Measurements from ENCODE around the gene CRADD. TPM values are rescaled to one million over a fixed set of nuclear protein-coding genes. Genes with fewer than 3 reads are reported as not detected.

CRADD gene
- total RNA-seq, 1 experiment from 2014 or later = 7.6 TPM

- H3K4me1 ChIP-seq = no peaks in the 10 kb centered on the region
- no peaks in the 10 kb centered on the region for H3K36me3 ChIP-seq
- no peak overlapping the region for H3K4me3 ChIP-seq
- no peaks in the 10 kb centered on the region for H3K9me3 ChIP-seq (replicated peaks)
- DNase-seq = no peak
- H3K27ac ChIP-seq = no peak overlapping the region
- no peaks in the 10 kb centered on the region for H3K27me3 ChIP-seq
Measured at GRCh38 chr12:93902736-93903562, 225.8 kb downstream of the CRADD start.

GRCh38 chr12:93904124-93904523 lies 226.9 kb downstream of the CRADD start:
- Histone ChIP-seq H3K4me3 (no peak overlapping the region), H3K36me3 (no peaks in the 10 kb centered on the region), H3K9me3 (replicated peaks) (no peaks in the 10 kb centered on the region), H3K27me3 (no peaks in the 10 kb centered on the region), H3K4me1 (no peaks in the 10 kb centered on the region), H3K27ac (no peak overlapping the region)
- DNase-seq = no peak

- DNase-seq = no peak
- H3K4me3 ChIP-seq = no peak overlapping the region
- H3K36me3 ChIP-seq = no peaks in the 10 kb centered on the region
- H3K27me3 ChIP-seq = no peaks in the 10 kb centered on the region
- no peaks in the 10 kb centered on the region for H3K4me1 ChIP-seq
- no peak overlapping the region for H3K27ac ChIP-seq
- no peaks in the 10 kb centered on the region for H3K9me3 ChIP-seq (replicated peaks)
Measured at GRCh38 chr12:93908264-93908663, 231.1 kb downstream of the CRADD start.

GRCh38 chr12:93908846-93909567 lies 231.8 kb downstream of the CRADD start:
- no peaks in the 10 kb centered on the region for H3K4me1 ChIP-seq
- no peaks in the 10 kb centered on the region for H3K27me3 ChIP-seq
- H3K4me3 ChIP-seq = no peak overlapping the region
- DNase-seq = no peak
- H3K27ac ChIP-seq = no peak overlapping the region
- no peaks in the 10 kb centered on the region for H3K9me3 ChIP-seq (replicated peaks)
- no peaks in the 10 kb centered on the region for H3K36me3 ChIP-seq

- Histone ChIP-seq H3K9me3 (replicated peaks) (no peaks in the 10 kb centered on the region), H3K4me1 (no peaks in the 10 kb centered on the region), H3K27me3 (no peaks in the 10 kb centered on the region), H3K4me3 (no peak overlapping the region), H3K27ac (no peak overlapping the region), H3K36me3 (no peaks in the 10 kb centered on the region)
- no peak for DNase-seq
Measured at GRCh38 chr12:93911396-93911795, 234.2 kb downstream of the CRADD start.

- H3K36me3 ChIP-seq = no peaks in the 10 kb centered on the region
- DNase-seq = no peak
Measured at GRCh38 chr12:93912086-93912733, 235.0 kb downstream of the CRADD start.

GRCh38 chr12:93913845-93914244 lies 236.7 kb downstream of the CRADD start:
- Histone ChIP-seq H3K9me3 (replicated peaks) (no peaks in the 10 kb centered on the region), H3K4me1 (no peaks in the 10 kb centered on the region), H3K27ac (no peak overlapping the region), H3K36me3 (no peaks in the 10 kb centered on the region), H3K27me3 (no peaks in the 10 kb centered on the region), H3K4me3 (no peak overlapping the region)
- no peak for DNase-seq

More at GRCh38 chr12:93912086-93912733, 235.0 kb downstream of the CRADD start:
- Histone ChIP-seq H3K4me1 (no peaks in the 10 kb centered on the region), H3K27me3 (no peaks in the 10 kb centered on the region), H3K4me3 (no peak overlapping the region), H3K27ac (no peak overlapping the region), H3K9me3 (replicated peaks) (no peaks in the 10 kb centered on the region)

- Histone ChIP-seq H3K9me3 (replicated peaks) (no peaks in the 10 kb centered on the region), H3K4me1 (no peaks in the 10 kb centered on the region), H3K27me3 (no peaks in the 10 kb centered on the region), H3K4me3 (no peak overlapping the region), H3K36me3 (no peaks in the 10 kb centered on the region), H3K27ac (no peak overlapping the region)
- DNase-seq = no peak
Measured at GRCh38 chr12:93914281-93914680, 237.1 kb downstream of the CRADD start.

- Histone ChIP-seq H3K27ac (no peak overlapping the region), H3K27me3 (no peaks in the 10 kb centered on the region)
- DNase-seq = no peak
Measured at GRCh38 chr12:93915411-93915810, 238.2 kb downstream of the CRADD start.

GRCh38 chr12:93916402-93916801 lies 239.2 kb downstream of the CRADD start:
- no peaks in the 10 kb centered on the region for H3K27me3 ChIP-seq
- DNase-seq = no peak
- H3K4me3 ChIP-seq = no peak overlapping the region
- H3K36me3 ChIP-seq = no peaks in the 10 kb centered on the region
- H3K27ac ChIP-seq = no peak overlapping the region
- no peaks in the 10 kb centered on the region for H3K9me3 ChIP-seq (replicated peaks)
- no peaks in the 10 kb centered on the region for H3K4me1 ChIP-seq

More at GRCh38 chr12:93915411-93915810, 238.2 kb downstream of the CRADD start:
- Histone ChIP-seq H3K4me3 (no peak overlapping the region), H3K4me1 (no peaks in the 10 kb centered on the region), H3K9me3 (replicated peaks) (no peaks in the 10 kb centered on the region), H3K36me3 (no peaks in the 10 kb centered on the region)

- Histone ChIP-seq H3K9me3 (replicated peaks) (no peaks in the 10 kb centered on the region), H3K36me3 (no peaks in the 10 kb centered on the region), H3K27me3 (no peaks in the 10 kb centered on the region), H3K4me1 (no peaks in the 10 kb centered on the region), H3K4me3 (no peak overlapping the region), H3K27ac (no peak overlapping the region)
- DNase-seq = no peak
Measured at GRCh38 chr12:93918262-93918661, 241.1 kb downstream of the CRADD start.

- Histone ChIP-seq H3K4me3 (no peak overlapping the region), H3K9me3 (replicated peaks) (no peaks in the 10 kb centered on the region), H3K27me3 (no peaks in the 10 kb centered on the region), H3K4me1 (no peaks in the 10 kb centered on the region), H3K27ac (no peak overlapping the region), H3K36me3 (no peaks in the 10 kb centered on the region)
- no peak for DNase-seq
Measured at GRCh38 chr12:93918900-93919299, 241.7 kb downstream of the CRADD start.

- no peak overlapping the region for H3K27ac ChIP-seq
- no peaks in the 10 kb centered on the region for H3K27me3 ChIP-seq
- H3K4me3 ChIP-seq = no peak overlapping the region
- H3K4me1 ChIP-seq = no peaks in the 10 kb centered on the region
- no peaks in the 10 kb centered on the region for H3K9me3 ChIP-seq (replicated peaks)
- DNase-seq = no peak
- no peaks in the 10 kb centered on the region for H3K36me3 ChIP-seq
Measured at GRCh38 chr12:93921521-93921920, 244.3 kb downstream of the CRADD start.

GRCh38 chr12:93922583-93923006 lies 245.4 kb downstream of the CRADD start:
- Histone ChIP-seq H3K36me3 (no peaks in the 10 kb centered on the region), H3K4me3 (no peak overlapping the region), H3K9me3 (replicated peaks) (no peaks in the 10 kb centered on the region), H3K27me3 (no peaks in the 10 kb centered on the region), H3K27ac (no peak overlapping the region), H3K4me1 (no peaks in the 10 kb centered on the region)
- DNase-seq = no peak

GRCh38 chr12:93924367-93924766 lies 247.2 kb downstream of the CRADD start:
- H3K9me3 ChIP-seq (replicated peaks) = no peaks in the 10 kb centered on the region

More at GRCh38 chr12:93924367-93924766, 247.2 kb downstream of the CRADD start:
- Histone ChIP-seq H3K27me3 (no peaks in the 10 kb centered on the region), H3K27ac (no peak overlapping the region), H3K4me3 (no peak overlapping the region), H3K4me1 (no peaks in the 10 kb centered on the region), H3K36me3 (no peaks in the 10 kb centered on the region)
- no peak for DNase-seq
